ENCODE data around the gene MICAL3. TPM values are rescaled to one million over a fixed set of nuclear protein-coding genes. Genes with fewer than 3 reads are reported as not detected.

The MICAL3 gene
- total RNA-seq, 1 donor from 2014 or later, result 47.5 TPM

- no peak for TF ChIP-seq CTCF (conservative IDR thresholded peaks at IDR 0.05; ENCODE audit: low read depth, low read length)
- DNase-seq (ENCODE audit: low read depth), result no peak
Observed at GRCh38 chr22:17802411-17802810, 221.9 kb downstream of the MICAL3 start.

GRCh38 chr22:17797721-17798559, 226.4 kb downstream of the MICAL3 start:
- no peak for DNase-seq (ENCODE audit: low read depth)
- no peak for TF ChIP-seq CTCF (conservative IDR thresholded peaks at IDR 0.05; ENCODE audit: low read depth, low read length)
- no peak overlapping the region for H3K4me3 ChIP-seq (ENCODE audit: low read depth, low read length)

More at GRCh38 chr22:17802411-17802810, 221.9 kb downstream of the MICAL3 start:
- H3K4me3 ChIP-seq (ENCODE audit: low read depth, low read length), result no peak overlapping the region

- no peak for TF ChIP-seq CTCF (conservative IDR thresholded peaks at IDR 0.05; ENCODE audit: low read depth, low read length)
- no peak overlapping the region for H3K4me3 ChIP-seq (ENCODE audit: low read depth, low read length)
Observed at GRCh38 chr22:17796695-17797094, 227.7 kb downstream of the MICAL3 start.

GRCh38 chr22:17795661-17796548, 228.5 kb downstream of the MICAL3 start:
- TF ChIP-seq CTCF (conservative IDR thresholded peaks at IDR 0.05; ENCODE audit: low read depth, low read length), result no peak
- no peak for DNase-seq (ENCODE audit: low read depth)
- no peak overlapping the region for H3K4me3 ChIP-seq (ENCODE audit: low read depth, low read length)

More at GRCh38 chr22:17796695-17797094, 227.7 kb downstream of the MICAL3 start:
- no peak for DNase-seq (ENCODE audit: low read depth)

GRCh38 chr22:17794726-17795542, 229.4 kb downstream of the MICAL3 start:
- no peak for DNase-seq (ENCODE audit: low read depth)
- TF ChIP-seq CTCF (conservative IDR thresholded peaks at IDR 0.05; ENCODE audit: low read depth, low read length), result no peak
- no peak overlapping the region for H3K4me3 ChIP-seq (ENCODE audit: low read depth, low read length)

GRCh38 chr22:17792854-17793434, 231.4 kb downstream of the MICAL3 start:
- no peak for TF ChIP-seq CTCF (conservative IDR thresholded peaks at IDR 0.05; ENCODE audit: low read depth, low read length)
- no peak for DNase-seq (ENCODE audit: low read depth)
- H3K4me3 ChIP-seq (ENCODE audit: low read depth, low read length), result no peak overlapping the region
